ENCODE results near the gene RFC3.

GRCh38 chr13:33871207-33872004 is 53.5 kb downstream of the RFC3 start:
- TF ChIP-seq POLR2AphosphoS5 (IDR thresholded peaks at IDR 0.05) = no peak
- TF ChIP-seq CTCF (IDR thresholded peaks at IDR 0.05) = no peak
- no peak for TF ChIP-seq EP300 (IDR thresholded peaks at IDR 0.05; ENCODE audit: low read depth)
